Measurements from ENCODE around the gene C5AR2.

C5AR2 gene

GRCh38 chr19:47351548-47351947 lies 19.6 kb downstream of the C5AR2 start:
- Histone ChIP-seq H3K4me3 (ENCODE audit: low read depth, low read length) (no peak overlapping the region), H3K9me3 (ENCODE audit: control insufficient read depth, low read length) (no peaks in the 10 kb centered on the region), H3K36me3 (ENCODE audit: control insufficient read depth, insufficient read depth, low read length) (no peaks in the 10 kb centered on the region), H3K27ac (no peak overlapping the region), H3K4me1 (no peaks in the 10 kb centered on the region), H3K27me3 (ENCODE audit: control insufficient read depth, insufficient read depth, low read length) (no peaks in the 10 kb centered on the region), H3K9ac (no peak overlapping the region), H3K4me2 (ENCODE audit: low read length) (no peak overlapping the region), H3K79me2 (peaks cover 18% of the 10 kb centered on the region), H2AFZ (no peak overlapping the region)
- no peak for TF ChIP-seq CTCF (IDR thresholded peaks at IDR 0.05)

GRCh38 chr19:47352095-47352494 lies 20.1 kb downstream of the C5AR2 start:
- Histone ChIP-seq H3K79me2 (peaks cover 18% of the 10 kb centered on the region), H3K9ac (no peak overlapping the region), H3K4me3 (ENCODE audit: low read depth, low read length) (no peak overlapping the region), H3K4me2 (ENCODE audit: low read length) (no peak overlapping the region), H3K36me3 (ENCODE audit: control insufficient read depth, insufficient read depth, low read length) (no peaks in the 10 kb centered on the region), H3K4me1 (no peaks in the 10 kb centered on the region), H3K27me3 (ENCODE audit: control insufficient read depth, insufficient read depth, low read length) (no peaks in the 10 kb centered on the region), H3K27ac (no peak overlapping the region), H3K9me3 (ENCODE audit: control insufficient read depth, low read length) (no peaks in the 10 kb centered on the region), H2AFZ (no peak overlapping the region)
- TF ChIP-seq CTCF (IDR thresholded peaks at IDR 0.05), result no peak

- H3K9me3 ChIP-seq (ENCODE audit: control insufficient read depth, low read length), result no peaks in the 10 kb centered on the region
Measured at GRCh38 chr19:47353307-47353712, 21.3 kb downstream of the C5AR2 start.

GRCh38 chr19:47356900-47357299 lies 24.9 kb downstream of the C5AR2 start:
- Histone ChIP-seq H3K4me3 (ENCODE audit: low read depth, low read length) (no peak overlapping the region), H3K36me3 (ENCODE audit: control insufficient read depth, insufficient read depth, low read length) (no peaks in the 10 kb centered on the region), H3K4me2 (ENCODE audit: low read length) (no peak overlapping the region), H3K27ac (no peak overlapping the region), H3K79me2 (peaks cover 33% of the 10 kb centered on the region), H3K4me1 (no peaks in the 10 kb centered on the region), H3K9ac (no peak overlapping the region), H3K27me3 (ENCODE audit: control insufficient read depth, insufficient read depth, low read length) (no peaks in the 10 kb centered on the region), H3K9me3 (ENCODE audit: control insufficient read depth, low read length) (no peaks in the 10 kb centered on the region), H2AFZ (no peak overlapping the region)
- TF ChIP-seq CTCF (IDR thresholded peaks at IDR 0.05), result no peak

More at GRCh38 chr19:47353307-47353712, 21.3 kb downstream of the C5AR2 start:
- Histone ChIP-seq H3K4me1 (no peaks in the 10 kb centered on the region), H3K9ac (no peak overlapping the region), H3K4me2 (ENCODE audit: low read length) (no peak overlapping the region), H3K36me3 (ENCODE audit: control insufficient read depth, insufficient read depth, low read length) (no peaks in the 10 kb centered on the region), H3K79me2 (peaks cover 24% of the 10 kb centered on the region), H3K27me3 (ENCODE audit: control insufficient read depth, insufficient read depth, low read length) (no peaks in the 10 kb centered on the region), H2AFZ (no peak overlapping the region), H3K4me3 (ENCODE audit: low read depth, low read length) (no peak overlapping the region), H3K27ac (no peak overlapping the region)
- TF ChIP-seq CTCF (IDR thresholded peaks at IDR 0.05), result no peak

All from parathyroid adenoma (tissue), 2 donors.